Activated CD4-positive, alpha-beta T cell treated with anti-CD3 and anti-CD28 coated beads, Interleukin-2, amount 50 U/mL, for 16 hours (primary cell): Measurements from ENCODE around the gene TNFSF10.
A peak's percentile ranks its signal among the peaks of the same experiment; 100 is the strongest.
"Not testable (repeated sequence)": the region's sequence is repeated elsewhere in the genome, so short reads cannot be mapped to it uniquely, and the experiment has no call there.

Experiments used
- DNase-seq: peaks from one replicate; pipeline ENCODE4 v3.0.0-alpha.2; 2020

TNFSF10 gene

GRCh38 chr3:172522871-172523818 is at the start of gene TNFSF10:
Gene TNFSF10, minus strand, starts transcription at chr3:172523430. Its CDS starts 46 bp downstream, at chr3:172523384.
- DNase-seq: peak; percentile 92

GRCh38 chr3:172569128-172570008 is 46.1 kb upstream of the TNFSF10 start:
- DNase-seq: no peak

DNA sequence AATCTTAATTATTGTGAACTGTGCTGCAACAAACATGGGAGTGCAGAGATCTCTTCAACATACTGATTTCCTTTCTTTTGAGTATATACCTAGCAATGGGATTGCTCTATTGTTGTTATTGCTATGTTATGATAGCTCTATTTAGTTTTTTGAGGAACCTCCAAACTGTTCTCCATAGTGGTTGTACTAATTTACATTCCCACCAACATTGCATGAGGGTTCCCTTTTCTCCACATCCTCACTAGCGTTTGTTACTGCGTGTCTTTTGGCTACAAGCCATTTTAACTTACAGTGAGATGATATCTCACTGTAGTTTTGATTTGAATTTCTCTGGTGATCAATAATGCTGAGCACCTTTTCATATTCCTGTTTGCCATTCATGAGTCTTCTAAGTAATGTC is 45.5 kb upstream of the TNFSF10 start:
- DNase-seq: no peak

GRCh38 chr3:172566785-172567184 is 43.6 kb upstream of the TNFSF10 start:
- not testable (repeated sequence) for DNase-seq

DNA sequence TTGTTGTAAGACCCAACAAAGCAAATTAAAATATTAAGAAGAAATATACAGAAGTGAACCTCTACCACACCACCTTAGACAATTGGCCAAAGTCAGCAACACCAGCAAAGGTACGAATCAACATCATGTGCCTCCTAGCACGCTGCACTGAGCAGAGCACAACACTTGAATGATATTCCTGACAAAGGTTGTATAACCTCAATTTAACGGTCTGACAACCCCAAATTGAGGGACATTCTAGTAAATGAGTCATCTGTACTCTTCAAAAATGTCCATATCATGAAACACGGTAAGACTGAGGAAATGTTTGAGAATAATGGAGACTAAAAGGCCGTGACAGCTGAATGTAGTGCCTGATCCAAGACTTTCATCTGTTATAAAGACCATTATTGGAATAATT is 41.3 kb upstream of the TNFSF10 start:
- DNase-seq: no peak

GRCh38 chr3:172562871-172563865 is 39.9 kb upstream of the TNFSF10 start:
- peak; percentile 87 for DNase-seq

GRCh38 chr3:172561897-172562640 is 38.8 kb upstream of the TNFSF10 start:
- peak; percentile 62 for DNase-seq

- DNase-seq: no peak
Measured at GRCh38 chr3:172560586-172560985, 37.4 kb upstream of the TNFSF10 start.

- no peak for DNase-seq
Measured at GRCh38 chr3:172560026-172560425, 36.8 kb upstream of the TNFSF10 start.

GRCh38 chr3:172559020-172559419 is 35.8 kb upstream of the TNFSF10 start:
- no peak for DNase-seq

- peak; percentile 63 for DNase-seq
Measured at GRCh38 chr3:172557515-172558220, 34.4 kb upstream of the TNFSF10 start.

GRCh38 chr3:172553526-172554252 is 30.5 kb upstream of the TNFSF10 start:
- DNase-seq: no peak

DNA sequence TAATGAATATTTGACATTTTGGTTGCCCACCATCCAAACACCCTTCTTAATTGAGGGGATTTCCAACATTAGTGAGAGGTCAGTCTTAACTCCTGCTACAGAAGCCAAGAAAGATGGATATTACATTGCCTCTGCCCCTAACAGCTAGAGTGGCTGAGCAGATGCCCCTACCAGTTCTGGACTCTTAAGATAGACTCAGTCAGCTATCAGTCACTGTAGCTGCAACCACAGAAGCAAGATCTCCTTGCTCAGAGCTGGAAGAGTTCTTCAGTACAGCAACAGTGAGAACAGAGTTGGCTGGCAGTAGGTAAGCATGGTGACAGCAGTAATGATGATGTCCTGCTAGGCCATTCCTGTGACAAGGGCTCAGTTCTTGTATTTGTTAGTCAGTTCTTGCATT is 29.4 kb upstream of the TNFSF10 start:
- no peak for DNase-seq

DNA sequence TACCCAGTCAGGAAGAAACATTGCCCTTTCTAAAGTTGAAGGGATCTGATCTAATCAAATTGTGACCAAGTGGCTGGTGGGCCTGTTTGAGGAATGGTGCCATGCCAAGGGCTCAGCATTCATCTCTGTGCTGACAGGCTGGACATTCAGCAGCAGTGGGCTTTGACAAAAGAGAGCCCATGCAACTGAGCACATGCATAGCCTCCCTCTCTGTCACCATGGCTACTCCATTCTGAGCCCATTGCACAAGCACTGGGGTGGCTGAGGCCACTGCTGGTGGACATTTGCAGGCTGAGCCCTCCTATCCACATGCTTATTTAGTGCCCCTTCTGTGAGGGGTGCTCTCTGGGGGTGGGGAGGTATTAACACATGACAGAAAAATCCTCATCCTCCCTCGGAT is 28.6 kb upstream of the TNFSF10 start:
- no peak for DNase-seq

DNA sequence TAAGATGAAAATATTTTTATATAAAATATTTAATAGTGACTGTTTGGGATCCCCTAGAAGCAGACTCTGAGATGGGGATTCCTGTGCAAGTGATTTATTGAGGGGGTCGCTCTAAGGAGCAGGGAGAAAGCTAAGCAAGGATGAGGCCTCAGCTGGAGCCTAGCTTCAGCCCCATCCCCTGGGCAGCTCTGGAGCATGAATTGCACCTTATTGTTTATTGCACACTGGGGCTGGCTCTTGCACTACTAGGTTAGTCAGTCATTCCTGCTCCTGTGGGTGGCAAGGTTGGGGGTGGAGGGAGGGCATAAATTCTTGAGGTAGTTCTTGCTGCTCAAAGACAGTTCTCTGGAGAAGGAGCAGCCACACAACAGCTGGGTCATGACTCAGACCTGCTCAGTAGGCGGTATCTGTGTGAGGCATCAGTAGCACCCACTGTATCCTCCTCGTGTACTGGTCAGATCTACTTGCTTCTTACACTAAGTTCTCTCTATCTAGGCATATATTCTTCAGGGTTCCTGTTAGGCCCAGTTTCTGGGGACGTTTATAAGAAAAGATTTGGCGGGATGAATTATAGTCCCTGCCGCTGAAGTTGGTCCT is 27.2 kb upstream of the TNFSF10 start:
- peak; percentile 92 for DNase-seq

GRCh38 chr3:172549144-172549543 is 25.9 kb upstream of the TNFSF10 start:
- DNase-seq: no peak

- no peak for DNase-seq
Measured at GRCh38 chr3:172546628-172547214, 23.5 kb upstream of the TNFSF10 start.

DNA sequence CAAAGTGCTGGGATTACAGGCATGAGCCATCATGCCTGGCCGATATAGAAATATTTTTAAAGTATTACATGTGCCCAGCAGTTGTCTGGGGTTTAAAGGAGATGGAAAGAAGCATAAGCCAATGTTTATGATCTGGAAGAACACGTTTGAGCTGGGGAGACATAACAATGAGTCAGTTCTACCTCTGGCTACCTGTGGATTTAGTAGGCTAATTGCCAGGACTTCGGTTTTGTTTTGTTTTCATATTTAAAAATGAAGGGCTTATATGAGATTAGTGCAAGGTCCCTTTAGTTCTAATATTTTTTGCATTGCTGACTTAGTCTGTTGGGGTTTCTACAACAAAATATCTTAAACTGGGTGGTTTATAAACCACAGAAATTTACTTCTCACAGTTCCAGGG is 22.9 kb upstream of the TNFSF10 start:
- no peak for DNase-seq

DNA sequence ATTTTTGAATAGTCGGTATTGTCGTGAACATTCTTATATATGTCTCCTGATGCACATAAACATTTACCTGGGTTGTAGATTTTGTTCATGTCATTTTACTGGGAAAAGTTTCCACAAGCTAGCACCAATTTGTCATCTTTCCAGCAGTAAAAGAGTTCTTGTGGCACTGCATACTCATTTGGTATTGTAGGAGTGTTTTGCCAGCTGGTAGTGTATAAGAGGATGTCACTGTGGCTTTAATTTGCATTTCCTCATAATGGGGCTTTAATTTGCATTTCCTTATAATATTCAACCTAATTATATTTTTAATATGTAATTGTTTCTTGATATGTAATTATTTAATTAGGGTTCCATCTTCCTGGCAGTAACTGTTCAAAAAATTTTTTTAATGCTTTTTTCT is 21.2 kb upstream of the TNFSF10 start:
- DNase-seq: no peak
